ENCODE measurements around the gene DNAL1.

The DNAL1 gene

DNA sequence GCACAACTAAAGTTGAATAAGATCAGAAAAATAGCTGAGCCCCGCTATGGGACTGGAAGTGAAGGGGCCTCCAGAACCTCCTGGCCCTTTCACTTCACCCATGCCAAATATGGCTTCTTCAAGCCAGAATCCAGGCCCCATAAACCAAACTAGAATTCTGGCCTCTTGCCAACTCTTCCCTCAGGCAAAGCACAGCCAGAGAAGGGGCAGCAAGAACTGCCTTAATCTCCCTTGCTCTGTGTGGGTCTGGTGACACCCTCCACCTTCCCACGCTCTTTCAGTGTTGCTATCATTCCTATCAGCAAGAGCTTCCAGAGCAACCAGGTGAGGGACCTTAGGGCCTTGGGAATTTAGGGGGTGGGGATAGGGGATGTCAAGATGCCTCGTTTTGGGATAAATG, 72.5 kb downstream of the DNAL1 start:
- H2BK5ac ChIP-seq (ENCODE audit: low read length) = no peak overlapping the region
- H4K91ac ChIP-seq (ENCODE audit: low read depth, low read length, poor library complexity) = no peak overlapping the region
- no peak overlapping the region for H2AFZ ChIP-seq (ENCODE audit: low read length)
- H3K14ac ChIP-seq (ENCODE audit: low read length) = no peak overlapping the region
- no peak overlapping the region for H3K9ac ChIP-seq (ENCODE audit: low read depth, low read length, poor library complexity)
- no CpG with 5 or more reads among the region's 3 CpGs for WGBS, 2 donors (ENCODE audit: extremely low coverage in 2 of 2, insufficient read length in 2 of 2, insufficient replicate concordance in 1 of 2)
- peak overlapping the region; percentile 40 for H2AK5ac ChIP-seq (ENCODE audit: low read depth, low read length)
- H2BK15ac ChIP-seq (ENCODE audit: low read length) = no peak overlapping the region
- H3K36me3 ChIP-seq (replicated peaks in 1 of 2; ENCODE audit: control insufficient read depth in 2 of 2, insufficient read depth in 2 of 2, low read length in 2 of 2) = peaks cover 4 to 63% of the 10 kb centered on the region in 2 donors
- no peak overlapping the region for H2BK120ac ChIP-seq (ENCODE audit: low read depth, low read length)
- peak overlapping the region; percentile 29 for H3K4me2 ChIP-seq (ENCODE audit: insufficient read depth, low read length, poor library complexity, severe bottlenecking)
- H3K4me3 ChIP-seq (ENCODE audit: low read length in 2 of 2) = peak overlapping the region in 1 of 2 donors; percentile 24
- DNase-seq (ENCODE audit: low spot score) = no peak
- H3K79me1 ChIP-seq (ENCODE audit: low read depth, low read length) = peaks cover 6% of the 10 kb centered on the region
- H4K8ac ChIP-seq (ENCODE audit: low read depth, low read length) = no peak overlapping the region
- no peaks in the 10 kb centered on the region for H3K27me3 ChIP-seq (ENCODE audit: control insufficient read depth in 3 of 3, insufficient read depth in 3 of 3, low read depth in 1 of 3, low read length in 3 of 3)
- peaks cover 15 to 23% of the 10 kb centered on the region in 2 donors for H3K4me1 ChIP-seq (ENCODE audit: control insufficient read depth in 2 of 2, insufficient read depth in 1 of 2, low read depth in 1 of 2, low read length in 2 of 2)
- H2BK12ac ChIP-seq (ENCODE audit: low read length) = no peak overlapping the region
- H3K27ac ChIP-seq (replicated peaks; ENCODE audit: low read length) = no peak overlapping the region
- H3K18ac ChIP-seq (ENCODE audit: low read length) = no peak overlapping the region
- H3K9me3 ChIP-seq (replicated peaks in 1 of 2; ENCODE audit: control insufficient read depth in 2 of 2, insufficient read depth in 1 of 2, low read depth in 1 of 2, low read length in 2 of 2) = peaks cover 0 to 2% of the 10 kb centered on the region in 2 donors
- no peak overlapping the region for H3K4ac ChIP-seq (ENCODE audit: low read length)
- no peak overlapping the region for H3K23ac ChIP-seq (ENCODE audit: low read depth, low read length, poor library complexity)

DNA sequence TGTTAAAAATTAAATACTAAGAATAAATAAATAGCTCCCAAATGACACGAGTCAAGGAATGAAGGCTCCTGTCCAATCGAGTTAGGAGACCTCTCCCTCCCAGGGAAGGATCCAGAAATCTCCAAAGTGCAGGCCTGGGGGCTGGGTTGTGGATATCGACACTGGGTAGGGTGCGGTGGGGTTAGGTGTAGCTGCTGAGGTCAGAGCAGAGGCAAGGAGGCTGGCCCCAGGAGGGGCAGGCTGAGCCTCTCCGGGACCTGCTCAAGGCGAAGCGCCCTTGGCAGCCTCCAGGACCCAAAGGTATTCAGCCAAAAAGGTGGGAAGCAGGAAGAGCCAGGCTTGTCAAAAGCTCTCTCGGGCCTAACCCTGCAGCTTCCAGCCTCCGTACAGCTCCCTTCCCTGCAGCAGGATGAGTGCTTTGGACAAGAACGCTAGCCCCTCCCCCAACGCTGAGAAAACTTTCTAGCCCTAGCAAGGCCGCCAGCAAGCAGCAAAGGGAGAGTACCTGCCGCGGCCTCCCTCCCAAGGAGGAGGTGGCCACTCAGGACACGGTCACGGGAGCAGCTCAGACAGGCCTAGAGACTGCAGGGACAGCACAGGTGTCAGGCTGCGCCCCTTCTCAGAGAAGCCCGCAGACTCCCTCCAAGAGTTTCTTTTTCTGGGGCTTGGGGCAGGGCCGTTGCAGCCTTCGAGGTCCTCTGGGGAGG, 73.1 kb downstream of the DNAL1 start:
- no peak for DNase-seq (ENCODE audit: low spot score)
- H2BK5ac ChIP-seq (ENCODE audit: low read length) = no peak overlapping the region
- H3K27me3 ChIP-seq (ENCODE audit: control insufficient read depth in 3 of 3, insufficient read depth in 3 of 3, low read depth in 1 of 3, low read length in 3 of 3) = no peaks in the 10 kb centered on the region
- H3K4me3 ChIP-seq (ENCODE audit: low read length in 2 of 2) = peak overlapping the region in 1 of 2 donors; percentile 81
- peaks cover 3% of the 10 kb centered on the region for H3K79me1 ChIP-seq (ENCODE audit: low read depth, low read length)
- H3K9me3 ChIP-seq (replicated peaks in 1 of 2; ENCODE audit: control insufficient read depth in 2 of 2, insufficient read depth in 1 of 2, low read depth in 1 of 2, low read length in 2 of 2) = peaks cover 0 to 2% of the 10 kb centered on the region in 2 donors
- peak overlapping the region; percentile 53 for H3K9ac ChIP-seq (ENCODE audit: low read depth, low read length, poor library complexity)
- H3K23ac ChIP-seq (ENCODE audit: low read depth, low read length, poor library complexity) = no peak overlapping the region
- H4K91ac ChIP-seq (ENCODE audit: low read depth, low read length, poor library complexity) = no peak overlapping the region
- peak overlapping the region; percentile 94 for H3K18ac ChIP-seq (ENCODE audit: low read length)
- H3K27ac ChIP-seq (replicated peaks; ENCODE audit: low read length) = peak overlapping the region; percentile 42
- no peak overlapping the region for H4K8ac ChIP-seq (ENCODE audit: low read depth, low read length)
- H3K4ac ChIP-seq (ENCODE audit: low read length) = no peak overlapping the region
- H2BK15ac ChIP-seq (ENCODE audit: low read length) = peak overlapping the region; percentile 13
- H3K14ac ChIP-seq (ENCODE audit: low read length) = no peak overlapping the region
- H2AK5ac ChIP-seq (ENCODE audit: low read depth, low read length) = peak overlapping the region; percentile 20
- no peak overlapping the region for H2AFZ ChIP-seq (ENCODE audit: low read length)
- peaks cover 15 to 23% of the 10 kb centered on the region in 2 donors for H3K4me1 ChIP-seq (ENCODE audit: control insufficient read depth in 2 of 2, insufficient read depth in 1 of 2, low read depth in 1 of 2, low read length in 2 of 2)
- no CpG with 5 or more reads among the region's 20 CpGs for WGBS, 2 donors (ENCODE audit: extremely low coverage in 2 of 2, insufficient read length in 2 of 2, insufficient replicate concordance in 1 of 2)
- H3K4me2 ChIP-seq (ENCODE audit: insufficient read depth, low read length, poor library complexity, severe bottlenecking) = peak overlapping the region; percentile 89
- peaks cover 8 to 68% of the 10 kb centered on the region in 2 donors for H3K36me3 ChIP-seq (replicated peaks in 1 of 2; ENCODE audit: control insufficient read depth in 2 of 2, insufficient read depth in 2 of 2, low read length in 2 of 2)
- peak overlapping the region; percentile 24 for H2BK12ac ChIP-seq (ENCODE audit: low read length)
- peak overlapping the region; percentile 85 for H2BK120ac ChIP-seq (ENCODE audit: low read depth, low read length)

DNA sequence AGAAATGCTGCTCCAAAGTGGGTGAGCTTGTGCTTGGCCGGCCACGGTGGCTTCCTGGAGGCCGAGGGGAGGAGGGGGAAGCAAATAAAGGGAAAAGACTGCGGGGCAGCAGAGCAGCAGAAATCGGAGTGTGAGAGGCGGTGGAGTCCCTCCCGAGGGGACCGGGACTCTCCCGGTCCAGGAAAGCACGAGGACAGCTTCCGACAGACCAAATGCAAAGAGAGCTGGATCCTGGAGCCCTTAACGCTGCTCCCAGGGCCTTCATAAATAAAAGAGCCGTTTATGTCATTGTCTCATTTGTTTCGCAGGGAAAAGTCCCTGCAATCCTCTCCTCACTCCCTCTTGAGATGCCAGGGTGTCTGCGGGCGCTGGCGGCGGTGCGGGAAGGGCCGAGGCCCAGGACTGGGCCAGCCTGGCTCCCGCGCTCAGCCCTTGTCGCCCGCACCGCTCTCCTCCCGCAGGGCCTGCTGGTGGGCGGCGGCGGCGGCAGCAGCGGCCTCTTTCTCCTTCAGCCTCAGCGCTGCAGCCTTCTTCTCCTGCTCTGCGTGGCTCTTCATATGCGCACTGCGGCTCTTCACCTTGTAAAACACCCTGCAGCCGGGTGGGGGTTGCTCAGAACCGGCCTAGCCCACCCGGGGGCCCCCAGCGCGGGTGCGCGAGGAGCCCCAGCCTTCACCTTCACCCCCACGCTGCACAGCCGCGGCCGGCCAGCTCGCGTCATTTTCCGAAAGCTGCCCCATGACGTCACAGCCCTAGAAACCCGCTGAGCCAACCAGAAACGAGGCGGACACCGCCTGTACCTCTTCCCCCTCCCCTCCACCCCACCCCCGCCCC, 73.8 kb downstream of the DNAL1 start:
- peak overlapping the region; percentile 89 for H3K4me2 ChIP-seq (ENCODE audit: insufficient read depth, low read length, poor library complexity, severe bottlenecking)
- peak; percentile 75 for DNase-seq (ENCODE audit: low spot score)
- H3K9me3 ChIP-seq (replicated peaks in 1 of 2; ENCODE audit: control insufficient read depth in 2 of 2, insufficient read depth in 1 of 2, low read depth in 1 of 2, low read length in 2 of 2) = no peaks in the 10 kb centered on the region
- H3K23ac ChIP-seq (ENCODE audit: low read depth, low read length, poor library complexity) = no peak overlapping the region
- peak overlapping the region; percentile 82 for H3K9ac ChIP-seq (ENCODE audit: low read depth, low read length, poor library complexity)
- H3K36me3 ChIP-seq (replicated peaks in 1 of 2; ENCODE audit: control insufficient read depth in 2 of 2, insufficient read depth in 2 of 2, low read length in 2 of 2) = peaks cover 8 to 75% of the 10 kb centered on the region in 2 donors
- peak overlapping the region in 1 of 2 donors; percentile 81 for H3K4me3 ChIP-seq (ENCODE audit: low read length in 2 of 2)
- H3K27ac ChIP-seq (replicated peaks; ENCODE audit: low read length) = peak overlapping the region; percentile 42
- no peak overlapping the region for H4K91ac ChIP-seq (ENCODE audit: low read depth, low read length, poor library complexity)
- H3K4ac ChIP-seq (ENCODE audit: low read length) = no peak overlapping the region
- WGBS, 2 donors (ENCODE audit: extremely low coverage in 2 of 2, insufficient read length in 2 of 2, insufficient replicate concordance in 1 of 2) = no CpG with 5 or more reads among the region's 55 CpGs
- peak overlapping the region; percentile 52 for H2BK15ac ChIP-seq (ENCODE audit: low read length)
- H2AFZ ChIP-seq (ENCODE audit: low read length) = no peak overlapping the region
- peak overlapping the region; percentile 20 for H2AK5ac ChIP-seq (ENCODE audit: low read depth, low read length)
- H2BK120ac ChIP-seq (ENCODE audit: low read depth, low read length) = peak overlapping the region; percentile 85
- H2BK5ac ChIP-seq (ENCODE audit: low read length) = peak overlapping the region; percentile 79
- H3K18ac ChIP-seq (ENCODE audit: low read length) = peak overlapping the region; percentile 94
- no peak overlapping the region for H4K8ac ChIP-seq (ENCODE audit: low read depth, low read length)
- H3K4me1 ChIP-seq (ENCODE audit: control insufficient read depth in 2 of 2, insufficient read depth in 1 of 2, low read depth in 1 of 2, low read length in 2 of 2) = peaks cover 15 to 23% of the 10 kb centered on the region in 2 donors
- H2BK12ac ChIP-seq (ENCODE audit: low read length) = no peak overlapping the region
- peak overlapping the region; percentile 22 for H3K14ac ChIP-seq (ENCODE audit: low read length)
- H3K27me3 ChIP-seq (ENCODE audit: control insufficient read depth in 3 of 3, insufficient read depth in 3 of 3, low read depth in 1 of 3, low read length in 3 of 3) = no peaks in the 10 kb centered on the region
- H3K79me1 ChIP-seq (ENCODE audit: low read depth, low read length) = peaks cover 3% of the 10 kb centered on the region

DNA sequence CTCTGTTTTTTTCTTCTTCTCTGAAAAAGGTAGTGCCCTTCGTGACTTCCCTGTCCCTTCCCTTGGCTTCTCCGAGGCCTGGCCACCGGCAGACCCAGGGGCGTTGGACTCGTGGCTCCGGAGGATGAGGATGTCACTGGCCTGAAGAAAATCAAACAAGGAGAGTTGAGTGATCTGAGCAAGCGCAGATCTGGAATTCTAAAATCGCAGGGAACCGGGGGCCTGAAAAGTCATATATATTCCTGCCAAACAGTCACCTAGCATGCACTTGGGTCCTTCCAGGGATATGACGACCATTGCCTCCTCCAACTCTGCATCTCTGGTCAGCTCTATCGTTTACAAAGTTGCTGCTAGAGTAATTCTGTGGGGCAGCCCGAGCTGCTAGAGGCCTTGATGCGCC, 74.6 kb downstream of the DNAL1 start:
- no peak overlapping the region for H3K23ac ChIP-seq (ENCODE audit: low read depth, low read length, poor library complexity)
- no peak overlapping the region for H2BK12ac ChIP-seq (ENCODE audit: low read length)
- peaks cover 8 to 76% of the 10 kb centered on the region in 2 donors for H3K36me3 ChIP-seq (replicated peaks in 1 of 2; ENCODE audit: control insufficient read depth in 2 of 2, insufficient read depth in 2 of 2, low read length in 2 of 2)
- H2BK120ac ChIP-seq (ENCODE audit: low read depth, low read length) = peak overlapping the region; percentile 21
- H3K79me1 ChIP-seq (ENCODE audit: low read depth, low read length) = peaks cover 3% of the 10 kb centered on the region
- H3K9ac ChIP-seq (ENCODE audit: low read depth, low read length, poor library complexity) = no peak overlapping the region
- H2AK5ac ChIP-seq (ENCODE audit: low read depth, low read length) = peak overlapping the region; percentile 30
- no peak overlapping the region for H2AFZ ChIP-seq (ENCODE audit: low read length)
- no peak overlapping the region for H3K4me2 ChIP-seq (ENCODE audit: insufficient read depth, low read length, poor library complexity, severe bottlenecking)
- no peak overlapping the region for H3K4me3 ChIP-seq (ENCODE audit: low read length in 2 of 2)
- DNase-seq (ENCODE audit: low spot score) = no peak
- no peaks in the 10 kb centered on the region for H3K27me3 ChIP-seq (ENCODE audit: control insufficient read depth in 3 of 3, insufficient read depth in 3 of 3, low read depth in 1 of 3, low read length in 3 of 3)
- H3K9me3 ChIP-seq (replicated peaks in 1 of 2; ENCODE audit: control insufficient read depth in 2 of 2, insufficient read depth in 1 of 2, low read depth in 1 of 2, low read length in 2 of 2) = no peaks in the 10 kb centered on the region
- peaks cover 23 to 24% of the 10 kb centered on the region in 2 donors for H3K4me1 ChIP-seq (ENCODE audit: control insufficient read depth in 2 of 2, insufficient read depth in 1 of 2, low read depth in 1 of 2, low read length in 2 of 2)
- no peak overlapping the region for H2BK15ac ChIP-seq (ENCODE audit: low read length)
- no CpG with 5 or more reads among the region's 13 CpGs for WGBS, 2 donors (ENCODE audit: extremely low coverage in 2 of 2, insufficient read length in 2 of 2, insufficient replicate concordance in 1 of 2)
- no peak overlapping the region for H3K18ac ChIP-seq (ENCODE audit: low read length)
- H4K91ac ChIP-seq (ENCODE audit: low read depth, low read length, poor library complexity) = no peak overlapping the region
- no peak overlapping the region for H2BK5ac ChIP-seq (ENCODE audit: low read length)
- H3K27ac ChIP-seq (replicated peaks; ENCODE audit: low read length) = no peak overlapping the region
- H4K8ac ChIP-seq (ENCODE audit: low read depth, low read length) = no peak overlapping the region
- no peak overlapping the region for H3K4ac ChIP-seq (ENCODE audit: low read length)
- H3K14ac ChIP-seq (ENCODE audit: low read length) = no peak overlapping the region
